CD14-positive monocyte (primary cell): ENCODE results near the gene ADCY2. TPM values are rescaled to one million over a fixed set of nuclear protein-coding genes. Genes with fewer than 3 reads are reported as not detected.

Source experiments
- DNase-seq, 3 donors: peaks; one replicate each; pipeline ENCODE4 v3.0.0-alpha.2; 2011 to 2022
- H2AFZ ChIP-seq: 2 replicates; pipeline ENCODE4 v1.6.0; 2012; ENCODE audit warnings: mild to moderate bottlenecking, low read depth, low read length, inconsistent platforms; ENCODE audit not compliant: insufficient read depth, poor library complexity, severe bottlenecking
- H3K27ac ChIP-seq, 2 donors: 1 replicate in 1 of 2; 2 replicates in 1 of 2; pipeline ENCODE4 v1.5.1; 2012 to 2013; ENCODE audit warnings: low read length in 2 of 2, control low read depth in 1 of 2, inconsistent platforms in 1 of 2, low read depth in 1 of 2, mild to moderate bottlenecking in 1 of 2
- H3K27me3 ChIP-seq, 2 donors: one replicate each; pipeline versions ENCODE4 v1.6.0 to v1.6.1; 2011 to 2013; ENCODE audit warnings: low read length in 2 of 2; ENCODE audit not compliant: control insufficient read depth in 2 of 2, insufficient read depth in 2 of 2
- H3K36me3 ChIP-seq, 2 donors: replicated peaks in 1 of 2; 1 replicate in 1 of 2; 2 replicates in 1 of 2; pipeline versions ENCODE4 v1.5.1 to v1.6.1; 2012 to 2013; ENCODE audit warnings: low read length in 2 of 2, control low read depth in 1 of 2, inconsistent platforms in 1 of 2, mild to moderate bottlenecking in 1 of 2; ENCODE audit not compliant: insufficient read depth in 2 of 2, control insufficient read depth in 1 of 2
- H3K4me1 ChIP-seq, 2 donors: 1 replicate in 1 of 2; 2 replicates in 1 of 2; pipeline versions ENCODE4 v1.5.1 to v1.6.1; 2012 to 2013; ENCODE audit warnings: low read length in 2 of 2, control low read depth in 1 of 2, inconsistent platforms in 1 of 2, mild to moderate bottlenecking in 1 of 2, moderate library complexity in 1 of 2; ENCODE audit not compliant: insufficient read depth in 2 of 2, control insufficient read depth in 1 of 2
- H3K4me2 ChIP-seq: replicated peaks from 2 replicates; pipeline ENCODE3; 2012; ENCODE audit warnings: low read length, moderate library complexity, mild to moderate bottlenecking; ENCODE audit not compliant: poor library complexity, severe bottlenecking; ENCODE audit errors: extremely low read depth
- H3K4me3 ChIP-seq, 3 experiments: fragments of 200-600 bp in 1 of 3; sonication (generic) in 1 of 3; replicated peaks in 1 of 3; 1 replicate in 2 of 3; 2 replicates in 1 of 3; pipeline ENCODE4 v1.5.1; 2011 to 2013; ENCODE audit warnings: low read length in 3 of 3, mild to moderate bottlenecking in 3 of 3, control low read depth in 2 of 3, low read depth in 2 of 3, inconsistent platforms in 1 of 3, moderate library complexity in 1 of 3
- H3K79me2 ChIP-seq: 2 replicates; pipeline ENCODE4 v1.6.0; 2012; ENCODE audit warnings: mild to moderate bottlenecking, control low read depth, inconsistent platforms, low read length, moderate library complexity; ENCODE audit not compliant: insufficient read depth
- H3K9ac ChIP-seq: 2 replicates; pipeline ENCODE4 v1.6.0; 2017; ENCODE audit warnings: low read length, mild to moderate bottlenecking; ENCODE audit not compliant: insufficient read depth, poor library complexity, severe bottlenecking
- H3K9me3 ChIP-seq, 2 donors: replicated peaks in 1 of 2; 1 replicate in 1 of 2; 2 replicates in 1 of 2; pipeline versions ENCODE4 v1.5.1 to v1.6.1; 2012 to 2013; ENCODE audit warnings: low read length in 2 of 2, control low read depth in 1 of 2; ENCODE audit not compliant: control insufficient read depth in 1 of 2, insufficient read depth in 1 of 2
- H4K20me1 ChIP-seq: 2 replicates; pipeline ENCODE4 v1.6.0; 2012; ENCODE audit warnings: mild to moderate bottlenecking, low read length, control low read depth, moderate library complexity; ENCODE audit not compliant: insufficient read depth
- H3K27ac Mint-ChIP-seq, 7 donors: one replicate each; pipeline ENCODE4 v1.8.0; 2020; ENCODE audit warnings: mild to moderate bottlenecking in 7 of 7, mixed read lengths in 7 of 7, moderate library complexity in 6 of 7, inconsistent platforms in 2 of 7
- H3K27me3 Mint-ChIP-seq, 3 donors: one replicate each; pipeline ENCODE4 v1.8.0; 2021 to 2022; ENCODE audit warnings: low read depth in 3 of 3, mild to moderate bottlenecking in 3 of 3, mixed read lengths in 3 of 3, moderate library complexity in 3 of 3, inconsistent platforms in 1 of 3
- H3K36me3 Mint-ChIP-seq, 2 donors: one replicate each; pipeline ENCODE4 v1.8.0; 2020; ENCODE audit warnings: mixed read lengths in 2 of 2, inconsistent platforms in 1 of 2, mild to moderate bottlenecking in 1 of 2
- H3K4me1 Mint-ChIP-seq: one replicate; pipeline ENCODE4 v1.8.0; 2020; ENCODE audit warnings: mild to moderate bottlenecking, mixed read lengths
- H3K4me3 Mint-ChIP-seq, 2 donors: one replicate each; pipeline ENCODE4 v1.8.0; 2020; ENCODE audit warnings: mild to moderate bottlenecking in 2 of 2, mixed read lengths in 2 of 2, moderate library complexity in 1 of 2
- H3K9me3 Mint-ChIP-seq, 7 donors: one replicate each; pipeline ENCODE4 v1.8.0; 2020 to 2022; ENCODE audit warnings: mixed read lengths in 7 of 7, mild to moderate bottlenecking in 6 of 7, moderate library complexity in 6 of 7, inconsistent platforms in 2 of 7
- CTCF ChIP-seq: fragments of 200-600 bp; IDR thresholded peaks from one replicate; pipeline ENCODE4 v1.8.0; 2022; ENCODE audit warnings: antibody characterized with exemption, mild to moderate bottlenecking
- WGBS: methylation state at CpG from one replicate; pipeline ENCODE4 v1.1.5; 2013; ENCODE audit warnings: missing lambda C conversion rate; ENCODE audit not compliant: insufficient coverage; 5-methylcytosine and 5-hydroxymethylcytosine counted together
- intact Hi-C, 2 donors: fragments of 100-400 bp; cut with micrococcal nuclease; formaldehyde crosslinking; loops; one replicate each; pipeline versions ENCODE4 v1.15.0 to v1.15.1; 2023
- polyA plus RNA-seq, 3 donors: library from polyadenylated mRNA; depleted of rRNA in 1 of 3; unstranded in 2 of 3; stranded (reverse) in 1 of 3; fragments of 300-500 nt in 2 of 3; fragments of >200 nt in 1 of 3; fragmentation: Illumina TruSeq in 2 of 3; gene quantifications; 1 replicate in 2 of 3; 2 replicates in 1 of 3; pipeline ENCODE4 v1.2.3, GENCODE V29; 2012 to 2021

Gene ADCY2
- polyA plus RNA-seq, 3 donors, result not detected

DNA sequence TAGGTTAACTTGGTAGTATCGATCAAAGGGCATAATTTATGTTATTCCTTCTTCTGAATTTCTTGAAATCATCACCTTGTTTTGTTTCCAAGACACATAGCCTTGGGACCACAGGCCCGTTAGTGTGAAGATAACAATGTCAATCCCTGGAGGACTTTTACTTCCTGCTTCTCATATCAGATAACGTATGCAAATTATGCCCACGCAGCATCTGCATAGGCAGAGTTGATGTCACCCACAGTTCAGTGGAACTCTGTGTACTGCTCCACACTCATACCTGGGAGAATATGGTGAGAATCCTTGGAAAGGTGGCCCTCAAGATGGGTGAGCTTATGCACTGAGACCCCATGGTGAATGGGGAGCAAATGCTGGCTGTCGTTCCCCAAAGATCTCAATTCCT, 360.0 kb downstream of the ADCY2 start:
- Mint-ChIP-seq H3K4me1 (peaks cover 13% of the 10 kb centered on the region), H3K9me3 (peaks cover 0 to 3% (median 0%) of the 10 kb centered on the region in 7 donors), H3K27me3 (peaks cover 1 to 3% (median 3%) of the 10 kb centered on the region in 3 donors), H3K4me3 (peak overlapping the region in 1 of 2 donors; percentile 39), H3K27ac (peak overlapping the region in 6 of 7 donors; percentile 12 to 82 (median 58)), H3K36me3 (no peaks in the 10 kb centered on the region)
- no peaks in the 10 kb centered on the region for H3K9me3 ChIP-seq
- peak overlapping the region in 1 of 2 donors; percentile 7 for H3K27ac ChIP-seq
- peak overlapping the region; percentile 26 for H3K4me2 ChIP-seq
- no peaks in the 10 kb centered on the region for H4K20me1 ChIP-seq
- H3K36me3 ChIP-seq, result no peaks in the 10 kb centered on the region
- no peak for TF ChIP-seq CTCF
- H2AFZ ChIP-seq, result no peak overlapping the region
- no peaks in the 10 kb centered on the region for H3K79me2 ChIP-seq
- H3K27me3 ChIP-seq, result peaks cover 0 to 3% of the 10 kb centered on the region in 2 donors
- H3K9ac ChIP-seq, result no peak overlapping the region
- peak overlapping the region in 1 of 3 experiments; percentile 7 for H3K4me3 ChIP-seq
- no CpG with 5 or more reads among the region's 5 CpGs for WGBS
- peaks cover 13 to 21% of the 10 kb centered on the region in 2 donors for H3K4me1 ChIP-seq
- intact Hi-C loops, result no loop called here
- DNase-seq, result no peak

DNA sequence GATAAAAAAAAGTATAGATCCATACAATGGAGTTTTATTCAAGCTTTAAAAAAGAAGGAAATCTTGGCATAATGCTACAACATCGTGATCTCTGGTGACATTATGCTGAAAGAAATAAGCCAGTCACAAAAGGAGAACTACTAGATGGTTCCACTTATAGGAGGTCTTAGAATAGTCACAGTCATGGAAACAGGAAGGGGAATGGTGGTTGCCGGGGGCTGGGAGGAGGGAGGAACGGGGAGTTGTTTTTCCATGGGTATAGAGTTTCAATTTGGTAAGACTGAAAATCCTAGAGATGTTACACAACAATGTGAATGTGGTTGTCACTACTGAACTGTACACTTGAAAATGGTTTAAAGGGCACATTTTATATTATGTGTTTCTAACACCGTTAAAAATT, 360.5 kb downstream of the ADCY2 start:
- Histone ChIP-seq H3K4me2 (peak overlapping the region; percentile 26), H3K27ac (peak overlapping the region in 1 of 2 donors; percentile 7), H3K9me3 (no peaks in the 10 kb centered on the region), H3K4me3 (peak overlapping the region in 1 of 3 experiments; percentile 7), H2AFZ (no peak overlapping the region), H4K20me1 (no peaks in the 10 kb centered on the region), H3K79me2 (no peaks in the 10 kb centered on the region), H3K4me1 (peaks cover 13 to 21% of the 10 kb centered on the region in 2 donors), H3K9ac (no peak overlapping the region), H3K27me3 (peaks cover 0 to 3% of the 10 kb centered on the region in 2 donors), H3K36me3 (no peaks in the 10 kb centered on the region)
- WGBS, result 0% methylated on average over 3 of the region's 4 CpGs
- peak overlapping the region in 1 of 2 donors; percentile 73 for H3K4me3 Mint-ChIP-seq
- DNase-seq, result peak; percentile 34 to 66 (median 51)
- H3K36me3 Mint-ChIP-seq, result no peaks in the 10 kb centered on the region
- peaks cover 0 to 3% (median 0%) of the 10 kb centered on the region in 7 donors for H3K9me3 Mint-ChIP-seq
- H3K4me1 Mint-ChIP-seq, result peaks cover 13% of the 10 kb centered on the region
- peak overlapping the region in 6 of 7 donors; percentile 60 to 84 (median 77) for H3K27ac Mint-ChIP-seq
- intact Hi-C loops, result no loop called here
- H3K27me3 Mint-ChIP-seq, result peaks cover 3% of the 10 kb centered on the region in 3 donors
- no peak for TF ChIP-seq CTCF
